Measurements from ENCODE around the gene SLC25A3. TPM values are rescaled to one million over a fixed set of nuclear protein-coding genes. Genes with fewer than 3 reads are reported as not detected.

Gene SLC25A3
- total RNA-seq, 4 donors from 2014 or later = 224 to 690 (median 542) TPM

DNA sequence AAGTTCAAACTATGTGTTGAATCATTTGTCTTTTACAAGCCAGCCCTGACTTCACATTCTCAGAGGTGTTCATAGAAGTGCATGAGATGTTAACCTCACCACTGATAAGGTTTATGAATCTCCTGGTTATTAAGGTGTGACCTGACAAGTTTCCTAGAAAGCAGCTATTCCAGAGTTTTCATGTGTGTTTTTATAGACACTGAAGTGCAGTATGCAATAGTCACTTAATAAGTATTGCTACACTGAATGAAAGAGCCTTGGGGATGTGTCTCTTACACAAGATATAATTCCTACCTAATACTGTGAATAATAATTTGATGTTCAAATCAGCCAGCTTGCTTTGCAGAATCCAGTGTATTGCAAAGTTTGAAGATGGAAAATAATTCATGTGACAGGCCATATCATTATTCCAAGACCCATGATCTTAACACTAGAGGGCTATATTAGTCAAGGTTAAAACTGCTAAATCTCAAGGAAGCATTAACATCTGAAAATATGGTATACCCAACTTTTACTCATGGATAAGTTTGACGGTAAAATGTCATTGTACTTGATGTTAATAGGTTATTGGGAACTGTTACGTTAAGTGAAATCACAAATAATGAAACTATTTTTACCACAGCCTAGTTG lies 13.0 kb downstream of the SLC25A3 start:
- intact Hi-C loops (cut with DNase I; ENCODE audit: low total_unique reads) = no loop called here
- no peak overlapping the region for H3K27ac ChIP-seq
- WGBS, 2 donors (ENCODE audit: low coverage in 1 of 2) = 63 to 67% methylated on average over 2 of the region's 2 CpGs

DNA sequence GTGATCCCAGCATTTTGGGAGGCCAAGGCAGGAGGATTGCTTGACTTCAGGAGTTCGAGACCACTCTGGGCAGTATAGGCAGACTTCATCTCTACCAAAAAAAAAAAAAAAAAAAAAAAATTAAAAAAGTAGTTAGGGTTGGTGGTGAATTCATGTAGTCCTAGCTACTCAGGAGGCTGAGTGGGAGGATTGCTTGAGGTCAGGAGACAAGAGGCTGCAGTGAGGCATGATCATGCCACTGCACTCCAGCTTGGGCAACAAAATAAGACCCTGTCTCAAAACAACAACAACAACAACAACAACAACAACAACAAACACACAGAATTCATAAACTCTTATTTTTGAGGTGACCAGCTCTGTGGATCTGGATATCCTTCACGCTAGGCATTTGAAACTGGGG lies 17.1 kb downstream of the SLC25A3 start:
- Histone ChIP-seq H3K27me3 (no peaks in the 10 kb centered on the region), H3K27ac (no peak overlapping the region), H3K4me3 (no peak overlapping the region), H3K36me3 (no peaks in the 10 kb centered on the region), H3K4me1 (peaks cover 0 to 4% (median 0%) of the 10 kb centered on the region in 4 donors), H3K9me3 (no peaks in the 10 kb centered on the region)
- TF ChIP-seq POLR2A (IDR thresholded peaks at IDR 0.05) (no peak), POLR2AphosphoS5 (IDR thresholded peaks at IDR 0.05) (no peak), EP300 (IDR thresholded peaks at IDR 0.05; ENCODE audit: low read depth) (no peak)
- TF ChIP-seq, protein P1, sequence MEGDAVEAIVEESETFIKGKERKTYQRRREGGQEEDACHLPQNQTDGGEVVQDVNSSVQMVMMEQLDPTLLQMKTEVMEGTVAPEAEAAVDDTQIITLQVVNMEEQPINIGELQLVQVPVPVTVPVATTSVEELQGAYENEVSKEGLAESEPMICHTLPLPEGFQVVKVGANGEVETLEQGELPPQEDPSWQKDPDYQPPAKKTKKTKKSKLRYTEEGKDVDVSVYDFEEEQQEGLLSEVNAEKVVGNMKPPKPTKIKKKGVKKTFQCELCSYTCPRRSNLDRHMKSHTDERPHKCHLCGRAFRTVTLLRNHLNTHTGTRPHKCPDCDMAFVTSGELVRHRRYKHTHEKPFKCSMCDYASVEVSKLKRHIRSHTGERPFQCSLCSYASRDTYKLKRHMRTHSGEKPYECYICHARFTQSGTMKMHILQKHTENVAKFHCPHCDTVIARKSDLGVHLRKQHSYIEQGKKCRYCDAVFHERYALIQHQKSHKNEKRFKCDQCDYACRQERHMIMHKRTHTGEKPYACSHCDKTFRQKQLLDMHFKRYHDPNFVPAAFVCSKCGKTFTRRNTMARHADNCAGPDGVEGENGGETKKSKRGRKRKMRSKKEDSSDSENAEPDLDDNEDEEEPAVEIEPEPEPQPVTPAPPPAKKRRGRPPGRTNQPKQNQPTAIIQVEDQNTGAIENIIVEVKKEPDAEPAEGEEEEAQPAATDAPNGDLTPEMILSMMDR (IDR thresholded peaks at IDR 0.05) = no peak
- 97 to 100% methylated on average over 2 of the region's 2 CpGs for WGBS, 2 donors (ENCODE audit: low coverage in 1 of 2)
- no peak for DNase-seq
- in situ Hi-C loops (cut with MboI; ENCODE audit: low pct_ligation_motif_present in 1 of 4, low pct_unique_long_range_greater_than_20kb in 1 of 4, low sequenced_read_pairs in 3 of 4) = no loop called here
- intact Hi-C loops (cut with DNase I; ENCODE audit: low total_unique reads) = no loop called here

More for the DNA sequence above, 13.0 kb downstream of the SLC25A3 start:
- DNase-seq = no peak
- Histone ChIP-seq H3K4me1 (no peaks in the 10 kb centered on the region), H3K36me3 (peaks cover 0 to 36% (median 11%) of the 10 kb centered on the region in 4 donors), H3K27me3 (no peaks in the 10 kb centered on the region), H3K4me3 (no peak overlapping the region), H3K9me3 (no peaks in the 10 kb centered on the region)
- in situ Hi-C loops (cut with MboI; ENCODE audit: low pct_ligation_motif_present in 1 of 4, low pct_unique_long_range_greater_than_20kb in 1 of 4, low sequenced_read_pairs in 3 of 4) = no loop called here
- TF ChIP-seq EP300 (IDR thresholded peaks at IDR 0.05; ENCODE audit: low read depth) = no peak
- TF ChIP-seq POLR2AphosphoS5 (IDR thresholded peaks at IDR 0.05) = no peak
- TF ChIP-seq, protein P1 (IDR thresholded peaks at IDR 0.05) = no peak
- TF ChIP-seq POLR2A (IDR thresholded peaks at IDR 0.05) = no peak

DNA sequence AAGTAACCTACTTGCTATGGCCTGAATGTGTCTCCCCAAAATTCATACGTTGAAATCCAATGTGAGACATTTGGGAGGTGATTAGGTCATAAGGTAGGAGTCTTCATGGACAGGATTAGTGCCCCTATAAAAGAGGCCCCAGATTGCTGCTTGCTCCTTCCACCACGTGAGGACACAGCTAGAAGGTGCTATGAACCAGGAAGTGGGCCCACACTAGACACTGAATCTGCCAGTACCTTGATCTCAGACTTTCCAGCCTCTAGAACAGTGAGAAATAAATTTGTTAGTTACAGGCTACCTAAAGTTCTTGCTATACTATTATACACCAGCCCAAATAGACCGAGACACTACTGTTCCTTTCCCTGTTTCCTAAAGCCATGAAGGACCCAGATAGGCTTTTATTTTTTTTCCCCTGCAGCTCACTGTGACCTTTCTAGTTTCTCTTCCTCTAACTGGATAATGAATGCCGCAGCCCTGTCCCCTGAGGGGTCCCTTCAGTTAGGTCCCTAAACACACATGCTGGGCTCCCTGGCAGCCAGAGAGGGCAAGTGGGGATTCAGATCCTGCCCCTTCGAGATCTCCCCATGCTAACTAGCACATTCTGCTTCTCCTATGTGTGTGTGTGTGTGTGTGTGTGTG lies 19.3 kb downstream of the SLC25A3 start:
- in situ Hi-C loops (cut with MboI; ENCODE audit: low pct_ligation_motif_present in 1 of 4, low pct_unique_long_range_greater_than_20kb in 1 of 4, low sequenced_read_pairs in 3 of 4) = no loop called here
- Histone ChIP-seq H3K36me3 (no peaks in the 10 kb centered on the region), H3K9me3 (no peaks in the 10 kb centered on the region), H3K4me3 (no peak overlapping the region), H3K27me3 (no peaks in the 10 kb centered on the region), H3K27ac (no peak overlapping the region), H3K4me1 (peaks cover 0 to 4% (median 0%) of the 10 kb centered on the region in 4 donors)
- 70 to 86% methylated on average over 2 to 5 of the region's 5 CpGs for WGBS, 2 donors (ENCODE audit: low coverage in 1 of 2)
- intact Hi-C loops (cut with DNase I; ENCODE audit: low total_unique reads) = no loop called here
- DNase-seq = no peak
- TF ChIP-seq POLR2A (IDR thresholded peaks at IDR 0.05) (no peak), POLR2AphosphoS5 (IDR thresholded peaks at IDR 0.05) (no peak), EP300 (IDR thresholded peaks at IDR 0.05; ENCODE audit: low read depth) (no peak)
- TF ChIP-seq, protein P1 (IDR thresholded peaks at IDR 0.05) = no peak

DNA sequence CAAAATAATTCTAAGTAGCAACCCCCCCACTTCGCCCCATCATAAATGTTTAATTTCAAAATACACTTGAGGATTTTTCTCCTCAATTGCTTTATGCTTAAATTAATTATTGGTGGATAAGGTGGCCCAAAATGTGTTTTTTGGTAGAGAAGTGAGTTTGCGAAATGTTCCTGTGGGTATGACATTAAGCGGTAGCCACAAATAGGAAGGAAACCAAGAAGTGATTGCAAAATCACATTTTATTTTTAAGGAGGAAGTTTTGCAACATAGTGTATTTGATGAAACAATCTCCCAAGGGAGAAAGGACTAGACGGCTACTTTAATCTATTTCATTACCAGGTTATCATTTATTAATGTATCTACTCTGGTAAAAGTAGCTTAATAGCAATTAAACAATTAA lies 25.5 kb downstream of the SLC25A3 start:
- no peaks in the 10 kb centered on the region for H3K9me3 ChIP-seq
- H3K27ac ChIP-seq = no peak overlapping the region
- WGBS, 2 donors (ENCODE audit: low coverage in 1 of 2) = 72 to 81% methylated on average over 4 of the region's 4 CpGs
- H3K4me1 ChIP-seq = peaks cover 0 to 4% (median 0%) of the 10 kb centered on the region in 4 donors
- TF ChIP-seq EP300 (IDR thresholded peaks at IDR 0.05; ENCODE audit: low read depth) = no peak
- TF ChIP-seq, protein P1 (IDR thresholded peaks at IDR 0.05) = no peak
- no peak for TF ChIP-seq POLR2AphosphoS5 (IDR thresholded peaks at IDR 0.05)
- TF ChIP-seq POLR2A (IDR thresholded peaks at IDR 0.05) = no peak
- H3K27me3 ChIP-seq = no peaks in the 10 kb centered on the region
- intact Hi-C loops (cut with DNase I; ENCODE audit: low total_unique reads) (no loop called here), in situ Hi-C loops (cut with MboI; ENCODE audit: low pct_ligation_motif_present in 1 of 4, low pct_unique_long_range_greater_than_20kb in 1 of 4, low sequenced_read_pairs in 3 of 4) (no loop called here)
- no peak overlapping the region for H3K4me3 ChIP-seq
- no peaks in the 10 kb centered on the region for H3K36me3 ChIP-seq
- DNase-seq = no peak
